Measurements from ENCODE around the gene SLC26A1. TPM values are rescaled to one million over a fixed set of nuclear protein-coding genes. Genes with fewer than 3 reads are reported as not detected.

The SLC26A1 gene, protein sequence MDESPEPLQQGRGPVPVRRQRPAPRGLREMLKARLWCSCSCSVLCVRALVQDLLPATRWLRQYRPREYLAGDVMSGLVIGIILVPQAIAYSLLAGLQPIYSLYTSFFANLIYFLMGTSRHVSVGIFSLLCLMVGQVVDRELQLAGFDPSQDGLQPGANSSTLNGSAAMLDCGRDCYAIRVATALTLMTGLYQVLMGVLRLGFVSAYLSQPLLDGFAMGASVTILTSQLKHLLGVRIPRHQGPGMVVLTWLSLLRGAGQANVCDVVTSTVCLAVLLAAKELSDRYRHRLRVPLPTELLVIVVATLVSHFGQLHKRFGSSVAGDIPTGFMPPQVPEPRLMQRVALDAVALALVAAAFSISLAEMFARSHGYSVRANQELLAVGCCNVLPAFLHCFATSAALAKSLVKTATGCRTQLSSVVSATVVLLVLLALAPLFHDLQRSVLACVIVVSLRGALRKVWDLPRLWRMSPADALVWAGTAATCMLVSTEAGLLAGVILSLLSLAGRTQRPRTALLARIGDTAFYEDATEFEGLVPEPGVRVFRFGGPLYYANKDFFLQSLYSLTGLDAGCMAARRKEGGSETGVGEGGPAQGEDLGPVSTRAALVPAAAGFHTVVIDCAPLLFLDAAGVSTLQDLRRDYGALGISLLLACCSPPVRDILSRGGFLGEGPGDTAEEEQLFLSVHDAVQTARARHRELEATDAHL
- 0.27 TPM in 1 of 2 replicates, not detected in the other for total RNA-seq (ENCODE audit: low replicate concordance)

DNA sequence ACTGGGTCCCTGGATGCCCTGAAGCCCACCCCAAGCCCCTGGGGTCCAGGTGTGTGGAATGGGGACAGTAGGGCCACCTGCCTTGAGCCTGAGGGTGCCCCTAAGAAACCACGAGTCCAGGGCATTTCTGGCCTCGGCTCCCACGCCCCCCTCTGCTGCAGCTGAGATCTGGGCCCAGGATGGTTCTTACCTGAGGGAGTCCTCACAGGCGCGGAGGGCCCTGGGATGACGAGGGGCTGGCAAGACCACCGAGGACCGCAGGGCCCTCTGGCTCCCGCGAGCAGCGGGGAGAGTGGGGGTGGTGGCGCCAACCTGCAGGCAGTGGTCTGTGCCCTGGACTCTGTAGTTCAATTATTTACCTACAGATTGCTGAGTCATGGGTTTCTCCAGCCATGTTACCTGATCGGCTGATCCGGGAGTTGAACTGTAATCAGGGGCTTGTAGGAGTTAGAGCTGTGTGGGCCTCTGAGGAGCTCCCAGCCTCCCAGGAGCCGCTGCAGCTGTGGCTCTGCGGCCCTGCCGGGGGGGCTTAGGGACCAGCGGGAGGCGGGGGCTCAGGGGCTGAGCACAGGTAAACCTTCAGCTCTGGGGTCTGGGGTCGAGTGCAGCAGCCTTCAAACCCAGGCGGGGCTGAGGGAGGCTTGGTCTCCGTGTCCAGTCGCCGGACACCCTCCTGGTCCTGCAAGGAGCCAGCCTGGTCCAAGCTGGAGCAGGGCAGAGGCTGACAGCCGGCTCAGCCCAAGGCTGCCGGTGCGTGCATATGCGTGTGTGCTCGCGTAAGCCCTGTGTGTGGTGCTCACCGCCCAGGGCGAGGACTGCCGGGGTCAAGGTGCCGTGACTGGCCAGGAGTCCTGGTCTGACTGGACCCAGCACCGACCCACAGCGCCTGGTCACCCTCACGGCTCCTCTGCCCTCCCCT, at the start of gene SLC26A1:
TSS of gene SLC26A1 (minus strand) at position 294 of the 919 bp plus-strand sequence. CDS start 1,701 bp downstream, outside the sequence.
- H3K4me3 ChIP-seq (ENCODE audit: low read depth, low read length): no peak within 1 kb of the TSS
- no peak for DNase-seq (ENCODE audit: low read depth)
- TF ChIP-seq, protein P1, sequence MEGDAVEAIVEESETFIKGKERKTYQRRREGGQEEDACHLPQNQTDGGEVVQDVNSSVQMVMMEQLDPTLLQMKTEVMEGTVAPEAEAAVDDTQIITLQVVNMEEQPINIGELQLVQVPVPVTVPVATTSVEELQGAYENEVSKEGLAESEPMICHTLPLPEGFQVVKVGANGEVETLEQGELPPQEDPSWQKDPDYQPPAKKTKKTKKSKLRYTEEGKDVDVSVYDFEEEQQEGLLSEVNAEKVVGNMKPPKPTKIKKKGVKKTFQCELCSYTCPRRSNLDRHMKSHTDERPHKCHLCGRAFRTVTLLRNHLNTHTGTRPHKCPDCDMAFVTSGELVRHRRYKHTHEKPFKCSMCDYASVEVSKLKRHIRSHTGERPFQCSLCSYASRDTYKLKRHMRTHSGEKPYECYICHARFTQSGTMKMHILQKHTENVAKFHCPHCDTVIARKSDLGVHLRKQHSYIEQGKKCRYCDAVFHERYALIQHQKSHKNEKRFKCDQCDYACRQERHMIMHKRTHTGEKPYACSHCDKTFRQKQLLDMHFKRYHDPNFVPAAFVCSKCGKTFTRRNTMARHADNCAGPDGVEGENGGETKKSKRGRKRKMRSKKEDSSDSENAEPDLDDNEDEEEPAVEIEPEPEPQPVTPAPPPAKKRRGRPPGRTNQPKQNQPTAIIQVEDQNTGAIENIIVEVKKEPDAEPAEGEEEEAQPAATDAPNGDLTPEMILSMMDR (IDR thresholded peaks at IDR 0.05; ENCODE audit: insufficient read depth, low read length): no peak

DNA sequence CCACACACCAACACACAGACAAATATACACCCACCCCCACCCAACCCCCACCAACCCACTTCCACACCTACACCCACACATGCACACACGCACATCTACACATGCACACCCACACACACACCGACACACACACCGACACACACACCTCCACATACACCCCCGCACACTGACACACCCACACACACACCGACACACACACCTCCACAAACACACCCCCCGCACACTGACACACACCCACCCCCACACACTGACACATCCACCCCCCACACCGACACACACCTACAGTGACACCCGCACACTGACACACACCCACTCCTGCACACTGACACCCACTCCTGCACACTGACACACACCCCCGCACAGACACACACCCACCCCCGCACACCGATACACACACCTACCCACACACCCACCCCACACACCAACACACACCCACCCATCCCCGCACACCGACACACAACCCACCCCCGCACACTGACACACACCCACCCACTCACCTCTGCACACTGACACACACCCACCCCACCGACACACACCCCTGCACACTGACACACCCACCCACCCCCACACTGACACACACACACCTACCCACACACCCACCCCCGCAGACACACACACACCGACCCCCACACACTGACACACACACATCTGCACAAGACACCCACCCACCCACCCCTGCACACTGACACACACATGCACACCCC, 49.3 kb upstream of the SLC26A1 start:
- no peak for DNase-seq (ENCODE audit: low read depth)
- no peak overlapping the region for H3K4me3 ChIP-seq (ENCODE audit: low read depth, low read length)
- TF ChIP-seq, protein P1 (IDR thresholded peaks at IDR 0.05; ENCODE audit: insufficient read depth, low read length): no peak

DNA sequence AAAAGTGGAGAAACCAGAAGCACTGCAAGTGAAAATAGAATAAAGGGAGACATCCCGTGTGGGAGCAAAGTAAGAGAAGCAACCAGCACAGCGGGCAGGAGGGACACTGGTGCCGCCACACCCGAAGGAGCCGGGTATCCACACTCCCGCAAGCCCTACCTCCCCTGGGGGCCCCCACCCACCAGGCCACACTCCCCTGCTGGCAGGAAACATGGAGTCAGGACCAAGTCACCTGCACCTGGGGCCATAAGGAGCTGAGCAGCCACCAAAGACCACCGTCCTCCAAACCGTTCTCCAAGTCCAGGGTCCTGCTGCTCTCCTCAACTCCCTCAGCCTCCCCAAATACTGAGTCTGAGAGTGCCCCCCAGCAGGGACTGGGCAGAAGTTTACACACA, 48.7 kb upstream of the SLC26A1 start:
- no peak overlapping the region for H3K4me3 ChIP-seq (ENCODE audit: low read depth, low read length)
- TF ChIP-seq, protein P1 (IDR thresholded peaks at IDR 0.05; ENCODE audit: insufficient read depth, low read length): no peak
- no peak for DNase-seq (ENCODE audit: low read depth)

DNA sequence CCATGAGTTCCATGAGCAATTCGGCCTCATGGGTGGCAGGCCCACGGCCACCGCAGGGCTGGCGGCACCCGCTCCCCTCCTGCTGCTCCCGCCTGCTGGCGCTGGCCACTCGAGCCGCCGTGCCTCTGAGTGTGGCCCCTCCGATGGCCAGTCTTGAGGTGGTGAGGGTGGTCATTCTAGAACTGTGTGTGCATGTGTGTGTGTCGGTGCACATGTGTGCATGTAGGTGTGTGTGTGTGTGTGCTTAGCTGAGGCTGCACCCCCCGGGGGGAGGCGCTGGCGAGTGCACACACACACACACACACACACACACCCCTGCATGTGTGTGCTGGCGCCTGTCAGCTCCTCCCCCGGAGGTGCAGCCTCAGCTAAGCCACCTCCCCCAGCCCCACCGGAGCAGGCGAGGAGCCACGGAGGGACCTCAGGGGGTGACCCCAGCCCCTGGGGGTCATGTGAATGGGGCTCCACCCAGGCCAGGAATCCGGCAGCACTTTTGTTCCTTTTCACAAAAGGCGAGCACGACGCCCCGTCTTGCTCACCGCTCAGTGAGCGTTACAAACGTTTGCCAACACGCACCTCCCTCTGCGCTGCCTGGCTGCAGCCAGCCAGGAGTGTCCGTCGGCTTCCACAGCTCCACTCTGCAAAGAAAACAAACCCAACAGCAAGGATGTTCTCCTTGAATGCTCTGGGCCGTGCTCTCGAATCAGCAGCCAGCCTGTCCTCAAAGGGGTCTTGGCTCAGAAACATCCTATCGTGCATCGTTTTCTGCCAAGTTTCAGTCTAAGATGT, 48.1 kb upstream of the SLC26A1 start:
- peak; percentile 91 for DNase-seq (ENCODE audit: low read depth)
- no peak overlapping the region for H3K4me3 ChIP-seq (ENCODE audit: low read depth, low read length)
- TF ChIP-seq, protein P1 (IDR thresholded peaks at IDR 0.05; ENCODE audit: insufficient read depth, low read length): no peak

DNA sequence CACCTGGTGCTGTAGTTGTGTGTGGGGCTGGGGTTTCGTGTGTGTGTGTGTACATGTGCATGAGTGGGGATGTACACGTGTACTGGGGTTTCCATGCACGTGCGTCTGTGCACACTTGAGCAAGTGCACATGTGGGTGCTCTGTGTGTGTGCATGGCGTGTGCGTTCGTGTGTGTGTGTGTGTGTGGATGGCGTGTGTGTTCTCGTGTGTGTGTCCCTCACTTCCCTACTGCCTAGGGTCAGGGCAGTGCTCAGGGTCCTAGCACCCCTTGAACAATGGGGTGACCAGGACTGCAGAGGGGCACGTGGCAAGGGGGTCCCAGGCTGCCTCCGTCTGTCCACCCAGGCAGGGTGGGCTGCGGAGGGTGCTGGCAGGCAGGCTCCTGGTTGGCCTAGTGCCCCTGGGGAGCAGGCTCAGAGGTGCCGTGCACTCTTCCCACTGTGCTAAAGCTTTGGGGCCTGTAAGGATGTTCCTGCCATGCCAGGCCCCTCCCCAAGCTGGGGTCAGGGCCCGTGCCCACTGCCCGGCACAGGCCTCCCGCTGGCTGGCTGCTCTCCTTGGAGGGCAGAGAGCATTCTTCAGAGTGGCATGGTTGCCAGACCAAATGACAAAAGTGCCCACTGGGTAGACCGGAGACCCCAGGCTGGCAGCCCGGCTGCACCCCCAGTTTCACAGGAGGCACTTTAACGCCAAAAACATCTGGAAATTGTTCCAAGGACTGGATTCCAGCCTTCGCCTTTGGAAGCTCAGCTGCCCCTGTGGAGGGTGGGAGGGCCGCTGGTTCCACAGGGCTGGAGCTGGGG, 47.3 kb upstream of the SLC26A1 start:
- TF ChIP-seq, protein P1 (IDR thresholded peaks at IDR 0.05; ENCODE audit: insufficient read depth, low read length): no peak
- DNase-seq (ENCODE audit: low read depth): no peak
- H3K4me3 ChIP-seq (ENCODE audit: low read depth, low read length): no peak overlapping the region
